ENCODE data around the gene KDM4C.

GRCh38 chr9:6897207-6897822, 139.5 kb downstream of the KDM4C start:
- TF ChIP-seq EZH2 (IDR thresholded peaks at IDR 0.05; ENCODE audit: insufficient read depth, poor library complexity, severe bottlenecking) (no peak), EZH2phosphoT487 (IDR thresholded peaks at IDR 0.05; ENCODE audit: insufficient read depth, low read depth) (no peak)
